Keratinocyte (primary cell): ENCODE measurements around the gene THEM4.

ENCODE experiments used
- CTCF ChIP-seq, 3 experiments: IDR thresholded peaks in 1 of 3; conservative IDR thresholded peaks in 1 of 3; optimal IDR thresholded peaks in 1 of 3; 2 replicates in 2 of 3; 3 replicates in 1 of 3; pipeline versions ENCODE3 to v1.5.1; 2011; ENCODE audit warnings: low read length in 3 of 3, mild to moderate bottlenecking in 3 of 3, moderate library complexity in 2 of 3, control low read depth in 1 of 3, inconsistent platforms in 1 of 3; ENCODE audit not compliant: insufficient read depth in 2 of 3; ENCODE audit errors: extremely low read depth in 1 of 3
- EZH2 ChIP-seq: IDR thresholded peaks from one replicate; pipeline ENCODE4 v1.6.1; 2012; ENCODE audit warnings: inconsistent platforms, mild to moderate bottlenecking, low read length, moderate library complexity

GRCh38 chr1:151831605-151832004, 77.7 kb downstream of the THEM4 start, which contains the start of gene RORC:
- no peak for TF ChIP-seq CTCF (optimal IDR thresholded peaks at IDR 0.05 in 1 of 3, IDR thresholded peaks at IDR 0.05 in 1 of 3, conservative IDR thresholded peaks at IDR 0.05 in 1 of 3; ENCODE audit: extremely low read depth in 1 of 3, insufficient read depth in 2 of 3, low read length in 3 of 3)
- no peak for TF ChIP-seq EZH2
